Activated CD4-positive, alpha-beta T cell treated with anti-CD3 and anti-CD28 coated beads, Interleukin-2, Interleukin-4, amounts not matched to agents 100 ng/mL and 50 ng/mL, durations not matched to agents 16 hours and 8 hours (primary cell): ENCODE results near the gene OPN1MW2.
"Not testable (repeated sequence)": the region's sequence is repeated elsewhere in the genome, so short reads cannot be mapped to it uniquely, and the experiment has no call there.

Source experiments
- DNase-seq: peaks from one replicate; pipeline ENCODE4 v3.0.0-alpha.2; 2020; ENCODE audit warnings: low spot score

OPN1MW2 gene

GRCh38 chrX:154219456-154219855 lies at the start of gene OPN1MW2:
Gene OPN1MW2, plus strand, starts transcription at chrX:154219756. Its CDS starts 60 bp downstream, at chrX:154219816.
- not testable (repeated sequence) for DNase-seq

- not testable (repeated sequence) for DNase-seq
Observed at GRCh38 chrX:154172535-154172943, 47.0 kb upstream of the OPN1MW2 start.

GRCh38 chrX:154174356-154174755 lies 45.2 kb upstream of the OPN1MW2 start:
- not testable (repeated sequence) for DNase-seq

- DNase-seq, result not testable (repeated sequence)
Observed at GRCh38 chrX:154182296-154182695, 37.3 kb upstream of the OPN1MW2 start, which contains the start of gene OPN1MW. Gene OPN1MW, plus strand, starts transcription at chrX:154182596. Its CDS starts 82 bp downstream, at chrX:154182678.

- DNase-seq, result not testable (repeated sequence)
Observed at GRCh38 chrX:154183794-154184193, 35.8 kb upstream of the OPN1MW2 start.

- not testable (repeated sequence) for DNase-seq
Observed at GRCh38 chrX:154192846-154193245, 26.7 kb upstream of the OPN1MW2 start.

- DNase-seq, result not testable (repeated sequence)
Observed at GRCh38 chrX:154194316-154194715, 25.2 kb upstream of the OPN1MW2 start.

GRCh38 chrX:154196466-154196865 lies 23.1 kb upstream of the OPN1MW2 start:
- DNase-seq, result not testable (repeated sequence)

- not testable (repeated sequence) for DNase-seq
Observed at GRCh38 chrX:154209670-154210418, 9.7 kb upstream of the OPN1MW2 start.

GRCh38 chrX:154211057-154211456 lies 8.5 kb upstream of the OPN1MW2 start:
- DNase-seq, result not testable (repeated sequence)

- DNase-seq, result not testable (repeated sequence)
Observed at GRCh38 chrX:154211499-154211898, 8.1 kb upstream of the OPN1MW2 start.

GRCh38 chrX:154225292-154225691 lies 5.7 kb downstream of the OPN1MW2 start:
- not testable (repeated sequence) for DNase-seq

- not testable (repeated sequence) for DNase-seq
Observed at GRCh38 chrX:154226706-154227105, 7.2 kb downstream of the OPN1MW2 start.

GRCh38 chrX:154231443-154231842 lies 11.9 kb downstream of the OPN1MW2 start:
- DNase-seq, result not testable (repeated sequence)

GRCh38 chrX:154233620-154234019 lies 14.1 kb downstream of the OPN1MW2 start:
- DNase-seq, result not testable (repeated sequence)

GRCh38 chrX:154238939-154239559 lies 19.5 kb downstream of the OPN1MW2 start:
- not testable (repeated sequence) for DNase-seq

GRCh38 chrX:154239982-154240503 lies 20.5 kb downstream of the OPN1MW2 start:
- not testable (repeated sequence) for DNase-seq

GRCh38 chrX:154247377-154248045 lies 28.0 kb downstream of the OPN1MW2 start:
- not testable (repeated sequence) for DNase-seq

GRCh38 chrX:154248076-154248475 lies 28.5 kb downstream of the OPN1MW2 start:
- DNase-seq, result not testable (repeated sequence)

GRCh38 chrX:154257282-154257681 lies 37.7 kb downstream of the OPN1MW2 start, which contains the start of gene OPN1MW3:
Gene OPN1MW3, plus strand, starts transcription at chrX:154257582. Its CDS starts 38 bp downstream, at chrX:154257620.
- DNase-seq, result not testable (repeated sequence)

- not testable (repeated sequence) for DNase-seq
Observed at GRCh38 chrX:154258711-154259110, 39.2 kb downstream of the OPN1MW2 start.

- DNase-seq, result not testable (repeated sequence)
Observed at GRCh38 chrX:154263072-154263471, 43.5 kb downstream of the OPN1MW2 start.
